Mesenchymal stem cell (in vitro differentiated cells and primary cell): ENCODE data around the gene AQP12A.
"Not testable (repeated sequence)": the region's sequence is repeated elsewhere in the genome, so short reads cannot be mapped to it uniquely, and the experiment has no call there.

Source experiments
- DNase-seq: peaks from one replicate; pipeline ENCODE4 v3.0.0-alpha.2; 2013
- H2AFZ ChIP-seq: one replicate; pipeline ENCODE4 v1.6.1; 2013; ENCODE audit warnings: low read depth, mild to moderate bottlenecking, control low read depth, inconsistent platforms, low read length, moderate library complexity
- H2AK5ac ChIP-seq: 2 replicates; pipeline ENCODE4 v1.6.1; 2013; ENCODE audit warnings: low read length, moderate library complexity, mild to moderate bottlenecking, inconsistent platforms; ENCODE audit not compliant: severe bottlenecking
- H2BK120ac ChIP-seq: one replicate; pipeline ENCODE4 v1.6.1; 2013; ENCODE audit warnings: low read depth, mild to moderate bottlenecking, inconsistent platforms, low read length, moderate library complexity
- H2BK12ac ChIP-seq, 2 experiments: one replicate each; pipeline ENCODE4 v1.6.1; 2013; ENCODE audit warnings: inconsistent platforms in 2 of 2, low read length in 2 of 2, mild to moderate bottlenecking in 2 of 2, moderate library complexity in 2 of 2, control low read depth in 1 of 2
- H2BK15ac ChIP-seq: one replicate; pipeline ENCODE4 v1.6.1; 2013; ENCODE audit warnings: mild to moderate bottlenecking, low read depth, inconsistent platforms; ENCODE audit not compliant: poor library complexity, severe bottlenecking
- H2BK5ac ChIP-seq: 2 replicates; pipeline ENCODE4 v1.6.1; 2013; ENCODE audit warnings: low read depth, mild to moderate bottlenecking, low read length, control low read depth, inconsistent platforms; ENCODE audit not compliant: poor library complexity, severe bottlenecking
- H3K14ac ChIP-seq, 2 experiments: one replicate each; pipeline ENCODE4 v1.6.1; 2013; ENCODE audit warnings: inconsistent platforms in 2 of 2, low read length in 2 of 2, control low read depth in 1 of 2, mild to moderate bottlenecking in 1 of 2, moderate library complexity in 1 of 2
- H3K18ac ChIP-seq, 2 experiments: one replicate each; pipeline ENCODE4 v1.6.1; 2013; ENCODE audit warnings: inconsistent platforms in 2 of 2, low read length in 2 of 2, control low read depth in 1 of 2, low read depth in 1 of 2, mild to moderate bottlenecking in 1 of 2
- H3K23ac ChIP-seq, 2 experiments: one replicate each; pipeline ENCODE4 v1.6.1; 2013; ENCODE audit warnings: inconsistent platforms in 2 of 2, low read length in 2 of 2, mild to moderate bottlenecking in 2 of 2, moderate library complexity in 2 of 2, control low read depth in 1 of 2
- H3K27ac ChIP-seq: 2 replicates; pipeline ENCODE4 v1.5.1; 2013; ENCODE audit warnings: mild to moderate bottlenecking, moderate library complexity, low read length, control low read depth, inconsistent platforms; ENCODE audit not compliant: poor library complexity, severe bottlenecking
- H3K27me3 ChIP-seq, 2 experiments: 2 replicates each; pipeline versions ENCODE4 v1.6.1 to v1.7.0; 2013; ENCODE audit warnings: low read length in 2 of 2, mild to moderate bottlenecking in 2 of 2, moderate library complexity in 2 of 2, control low read depth in 1 of 2, inconsistent platforms in 1 of 2; ENCODE audit not compliant: control insufficient read depth in 1 of 2, insufficient read depth in 1 of 2
- H3K36me3 ChIP-seq, 2 experiments: 2 replicates each; pipeline versions ENCODE4 v1.6.1 to v1.7.0; 2013; ENCODE audit warnings: low read length in 2 of 2, control low read depth in 1 of 2, inconsistent platforms in 1 of 2, low read depth in 1 of 2, mild to moderate bottlenecking in 1 of 2; ENCODE audit not compliant: insufficient read depth in 2 of 2, control insufficient read depth in 1 of 2
- H3K4ac ChIP-seq, 2 experiments: one replicate each; pipeline ENCODE4 v1.6.1; 2013; ENCODE audit warnings: inconsistent platforms in 2 of 2, low read length in 2 of 2, mild to moderate bottlenecking in 2 of 2, moderate library complexity in 2 of 2, control low read depth in 1 of 2, low read depth in 1 of 2
- H3K4me1 ChIP-seq: 2 replicates; pipeline ENCODE4 v1.6.1; 2013; ENCODE audit warnings: low read depth, low read length, control low read depth; ENCODE audit not compliant: control insufficient read depth, insufficient read depth
- H3K4me2 ChIP-seq: 2 replicates; pipeline ENCODE4 v1.6.1; 2013; ENCODE audit warnings: low read length, mild to moderate bottlenecking, inconsistent platforms; ENCODE audit not compliant: poor library complexity, severe bottlenecking
- H3K4me3 ChIP-seq, 2 experiments: 2 replicates each; pipeline versions ENCODE4 v1.5.1 to v1.7.0; 2013; ENCODE audit warnings: low read length in 2 of 2, mild to moderate bottlenecking in 2 of 2, control low read depth in 1 of 2, low read depth in 1 of 2; ENCODE audit not compliant: insufficient read depth in 1 of 2
- H3K79me1 ChIP-seq: replicated peaks from 2 replicates; pipeline ENCODE4 v1.6.1; 2013; ENCODE audit warnings: mild to moderate bottlenecking, control low read depth, low read length, inconsistent platforms; ENCODE audit not compliant: poor library complexity, severe bottlenecking
- H3K9ac ChIP-seq: 2 replicates; pipeline ENCODE4 v1.7.0; 2013; ENCODE audit warnings: mild to moderate bottlenecking, low read length, moderate library complexity
- H3K9me3 ChIP-seq: 2 replicates; pipeline ENCODE4 v1.7.0; 2013; ENCODE audit warnings: mild to moderate bottlenecking, low read length; ENCODE audit not compliant: control insufficient read depth
- H4K8ac ChIP-seq: one replicate; pipeline ENCODE4 v1.6.1; 2013; ENCODE audit warnings: inconsistent platforms, mild to moderate bottlenecking, low read length, moderate library complexity
- H4K91ac ChIP-seq: one replicate; pipeline ENCODE4 v1.6.1; 2013; ENCODE audit warnings: mild to moderate bottlenecking, low read length, inconsistent platforms
- WGBS: methylation state at CpG from one replicate; pipeline ENCODE4 v1.1.7; 2013; ENCODE audit warnings: mixed read lengths; 5-methylcytosine and 5-hydroxymethylcytosine counted together

The AQP12A gene

GRCh38 chr2:240672076-240672700 is 19.5 kb upstream of the AQP12A start:
- no peak for DNase-seq
- Histone ChIP-seq H3K4ac (no peak overlapping the region), H3K4me2 (no peak overlapping the region), H4K8ac (no peak overlapping the region), H2BK120ac (no peak overlapping the region), H3K18ac (no peak overlapping the region), H3K9me3 (no peaks in the 10 kb centered on the region), H2BK15ac (no peak overlapping the region), H4K91ac (no peak overlapping the region), H3K23ac (no peak overlapping the region), H3K9ac (no peak overlapping the region), H3K36me3 (no peaks in the 10 kb centered on the region), H2BK5ac (no peak overlapping the region), H3K27ac (no peak overlapping the region), H3K4me1 (no peaks in the 10 kb centered on the region), H3K14ac (no peak overlapping the region), H2BK12ac (no peak overlapping the region), H3K79me1 (no peaks in the 10 kb centered on the region), H3K4me3 (no peak overlapping the region), H3K27me3 (peaks cover 13 to 65% of the 10 kb centered on the region in 2 experiments), H2AFZ (no peak overlapping the region), H2AK5ac (no peak overlapping the region)
- 94% methylated on average over 46 of the region's 46 CpGs for WGBS

GRCh38 chr2:240672701-240673190 is 18.9 kb upstream of the AQP12A start:
- DNase-seq = no peak
- Histone ChIP-seq H3K23ac (no peak overlapping the region), H3K4me3 (no peak overlapping the region), H2AFZ (no peak overlapping the region), H2BK120ac (no peak overlapping the region), H3K79me1 (no peaks in the 10 kb centered on the region), H2BK12ac (no peak overlapping the region), H3K18ac (no peak overlapping the region), H3K27me3 (peaks cover 13 to 64% of the 10 kb centered on the region in 2 experiments), H3K9ac (no peak overlapping the region), H3K4me2 (no peak overlapping the region), H2BK5ac (no peak overlapping the region), H3K9me3 (no peaks in the 10 kb centered on the region), H2BK15ac (no peak overlapping the region), H3K4ac (no peak overlapping the region), H3K36me3 (no peaks in the 10 kb centered on the region), H2AK5ac (no peak overlapping the region), H4K8ac (no peak overlapping the region), H3K14ac (no peak overlapping the region), H3K27ac (no peak overlapping the region), H4K91ac (no peak overlapping the region), H3K4me1 (no peaks in the 10 kb centered on the region)
- WGBS = 95% methylated on average over 53 of the region's 55 CpGs

GRCh38 chr2:240674461-240675184 is 17.0 kb upstream of the AQP12A start:
- not testable (repeated sequence) for H3K9ac ChIP-seq, H3K4me3 ChIP-seq, H3K27ac ChIP-seq, H2AK5ac ChIP-seq, H3K14ac ChIP-seq, H4K91ac ChIP-seq, H3K4ac ChIP-seq, H3K23ac ChIP-seq, H2AFZ ChIP-seq, H3K9me3 ChIP-seq, H4K8ac ChIP-seq, DNase-seq, H2BK15ac ChIP-seq, H3K18ac ChIP-seq, H2BK12ac ChIP-seq, H3K79me1 ChIP-seq, H3K4me1 ChIP-seq, H2BK120ac ChIP-seq, H2BK5ac ChIP-seq, H3K4me2 ChIP-seq, H3K36me3 ChIP-seq
- 57% methylated on average over 10 of the region's 16 CpGs for WGBS
- H3K27me3 ChIP-seq = peaks cover 13 to 47% of the 10 kb centered on the region in 2 experiments

GRCh38 chr2:240675345-240675744 is 16.3 kb upstream of the AQP12A start:
- H3K18ac ChIP-seq, H3K23ac ChIP-seq, DNase-seq, H3K36me3 ChIP-seq, H4K91ac ChIP-seq, H3K9me3 ChIP-seq, H2BK5ac ChIP-seq, H3K4me3 ChIP-seq, H3K79me1 ChIP-seq, H4K8ac ChIP-seq, H3K4me2 ChIP-seq, H3K4me1 ChIP-seq, H2BK120ac ChIP-seq, H2AFZ ChIP-seq, H2BK12ac ChIP-seq, H3K4ac ChIP-seq, H3K9ac ChIP-seq, H2AK5ac ChIP-seq, H3K27ac ChIP-seq, H2BK15ac ChIP-seq, H3K14ac ChIP-seq: not testable (repeated sequence)
- no CpG with 5 or more reads among the region's 24 CpGs for WGBS
- H3K27me3 ChIP-seq = peaks cover 12 to 40% of the 10 kb centered on the region in 2 experiments
